ENCODE results near the gene DNAJC7.
A peak's percentile ranks its signal among the peaks of the same experiment; 100 is the strongest.

The DNAJC7 gene

GRCh38 chr17:42010898-42011516 lies 6.2 kb downstream of the DNAJC7 start:
- DNase-seq = no peak

DNA sequence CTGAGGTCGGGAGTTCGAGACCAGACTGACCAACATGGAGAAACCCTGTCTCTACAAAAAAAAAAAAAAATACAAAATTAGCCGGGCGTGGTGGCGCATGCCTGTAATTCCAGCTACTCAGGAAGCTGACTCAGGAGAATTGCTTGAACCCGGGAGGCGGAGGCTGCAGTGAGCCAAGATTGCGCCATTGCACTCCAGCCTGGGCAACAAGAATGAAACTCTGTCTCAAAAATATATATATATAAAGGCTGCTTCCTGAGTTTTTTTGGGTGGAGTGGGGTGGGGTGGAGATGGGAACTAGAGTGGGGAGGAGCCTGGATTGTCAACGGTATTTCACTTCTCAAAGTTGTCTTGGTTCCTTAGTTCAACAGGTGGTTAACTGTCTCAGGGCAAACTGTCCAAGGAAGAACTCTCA lies 7.0 kb downstream of the DNAJC7 start:
- peak; percentile 37 for DNase-seq

GRCh38 chr17:42009170-42009569 lies 8.1 kb downstream of the DNAJC7 start:
- no peak for DNase-seq

DNA sequence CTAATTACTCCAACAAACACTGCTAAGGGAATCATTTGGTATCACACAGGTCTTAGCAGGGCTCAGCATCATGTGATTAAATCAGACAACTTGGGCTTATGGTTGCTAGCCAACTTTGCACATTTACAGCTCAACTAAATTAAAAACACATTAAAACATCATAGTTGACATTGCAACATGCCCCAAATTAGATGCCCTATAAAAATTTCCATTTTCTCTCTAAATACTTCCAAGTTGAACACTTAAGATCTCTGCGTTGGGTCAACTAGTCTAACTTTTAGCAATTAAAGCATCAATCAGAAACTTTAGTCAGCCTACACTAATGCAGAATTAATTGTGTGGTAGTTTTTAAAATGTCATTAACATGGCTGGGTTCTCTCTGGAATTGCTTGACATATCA lies 12.1 kb downstream of the DNAJC7 start:
- DNase-seq = no peak

GRCh38 chr17:42002792-42003301 lies 14.4 kb downstream of the DNAJC7 start:
- DNase-seq = no peak

DNA sequence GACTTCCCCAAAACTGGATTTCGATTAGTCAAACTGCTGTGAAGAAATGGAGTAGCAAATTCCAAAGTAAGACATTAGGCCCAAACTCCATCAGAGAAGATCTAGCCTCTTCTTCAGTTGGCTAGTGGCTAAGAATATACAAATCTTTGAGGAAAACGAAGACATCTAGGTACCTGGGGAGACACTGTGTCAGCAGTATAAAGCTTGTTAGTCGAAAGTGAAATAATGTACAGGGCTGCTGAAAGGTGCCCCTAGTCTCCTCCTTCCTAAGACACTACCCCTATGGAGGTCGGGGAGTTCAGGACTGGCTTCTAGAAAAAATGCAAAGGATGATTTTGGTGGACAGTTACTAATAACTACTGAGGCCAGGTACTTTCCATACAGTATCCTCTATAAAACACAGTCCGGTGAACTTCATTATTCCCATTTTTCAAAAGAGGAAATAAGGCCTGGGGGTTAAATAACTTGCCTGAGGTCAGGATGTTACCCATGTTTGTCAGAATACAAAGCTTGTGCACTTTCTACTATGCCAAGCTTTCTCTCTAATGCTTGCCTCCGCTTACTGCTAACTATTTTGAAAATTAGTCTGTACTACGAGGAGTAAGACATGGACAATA lies 15.0 kb downstream of the DNAJC7 start:
- DNase-seq = no peak

DNA sequence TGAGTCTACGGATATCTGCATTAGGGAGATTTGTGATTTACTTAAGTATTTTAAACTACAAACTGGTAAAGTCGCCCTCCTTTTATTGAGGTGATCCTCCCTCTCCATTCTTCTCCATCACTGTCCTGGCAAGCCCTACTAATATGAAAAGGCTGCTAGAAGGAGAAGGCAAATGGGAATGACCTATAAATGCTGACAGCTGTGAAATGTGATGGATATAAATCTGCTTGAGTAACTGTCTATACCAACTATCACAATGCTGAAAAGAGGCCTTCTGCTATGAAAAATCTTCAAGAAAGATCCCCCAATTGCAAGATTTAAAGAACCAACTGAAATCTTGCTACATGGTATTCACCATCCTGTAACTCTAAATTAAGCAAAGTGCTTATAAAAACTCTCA lies 15.5 kb downstream of the DNAJC7 start:
- no peak for DNase-seq

- DNase-seq = no peak
Measured at GRCh38 chr17:42000413-42001133, 16.7 kb downstream of the DNAJC7 start.

GRCh38 chr17:41998497-41998896 lies 18.7 kb downstream of the DNAJC7 start:
- no peak for DNase-seq

GRCh38 chr17:41996855-41997164 lies 20.4 kb downstream of the DNAJC7 start:
- DNase-seq = no peak

DNA sequence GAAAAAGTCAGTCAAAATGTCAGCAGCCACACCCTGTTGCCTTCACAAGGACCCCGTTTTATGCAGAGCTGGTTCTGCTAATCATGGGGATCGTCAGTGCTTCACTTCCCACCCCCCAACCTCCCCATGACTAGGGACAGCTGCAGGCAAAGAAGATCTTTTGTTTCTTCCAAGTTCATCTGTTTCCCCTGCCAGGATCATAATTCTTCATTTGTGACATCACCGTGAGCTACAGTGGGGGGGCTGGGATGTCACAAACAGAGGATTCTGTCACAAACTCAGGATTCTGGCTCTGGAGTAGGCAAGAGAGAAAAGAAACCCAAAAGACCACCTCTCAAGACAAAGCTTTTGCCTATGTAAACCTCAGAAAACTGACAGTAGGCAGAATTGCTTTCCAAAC lies 24.7 kb downstream of the DNAJC7 start:
- no peak for DNase-seq

GRCh38 chr17:41989702-41990419 lies 27.4 kb downstream of the DNAJC7 start:
- DNase-seq = no peak

DNA sequence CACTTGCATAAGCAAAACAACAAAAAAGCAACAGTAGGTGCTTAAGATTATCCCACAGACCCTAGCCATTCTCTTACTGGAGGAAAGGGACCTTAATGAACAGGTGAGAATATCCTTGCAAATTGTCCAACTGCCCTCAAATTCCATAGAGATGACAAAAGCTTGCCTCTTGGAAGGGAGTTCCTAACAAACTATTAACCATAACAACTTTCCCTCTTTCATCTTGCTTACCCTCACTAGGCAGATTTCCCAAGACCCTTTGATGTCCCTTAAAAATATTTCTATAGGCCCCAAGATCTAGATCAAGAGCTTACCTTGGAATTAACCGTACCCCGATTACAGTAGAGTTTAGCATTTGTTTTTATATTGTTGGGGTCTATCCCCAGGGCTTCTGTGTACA lies 28.8 kb downstream of the DNAJC7 start:
- DNase-seq = no peak

- no peak for DNase-seq
Measured at GRCh38 chr17:41987642-41988041, 29.6 kb downstream of the DNAJC7 start.

- no peak for DNase-seq
Measured at GRCh38 chr17:41986634-41987033, 30.6 kb downstream of the DNAJC7 start.

DNA sequence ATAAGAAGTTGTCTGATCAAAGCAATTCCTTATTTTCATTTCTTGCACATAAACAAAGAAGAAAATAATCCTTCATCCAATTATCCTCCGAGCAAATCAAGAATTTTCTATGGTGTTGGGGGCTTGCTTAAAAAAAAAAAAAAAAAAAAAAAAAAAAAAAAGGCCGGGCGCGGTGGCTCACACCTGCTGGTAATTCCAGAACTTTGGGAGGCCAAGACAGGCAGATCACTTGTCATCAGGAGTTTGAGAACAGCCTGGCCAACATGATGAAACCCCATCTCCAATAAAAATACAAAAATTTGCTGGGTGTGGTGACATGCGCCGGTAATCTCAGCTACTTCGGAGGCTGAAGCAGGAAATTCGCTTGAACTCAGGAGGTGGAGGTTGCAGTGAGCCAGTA lies 31.3 kb downstream of the DNAJC7 start:
- DNase-seq = no peak

GRCh38 chr17:41984454-41984853 lies 32.8 kb downstream of the DNAJC7 start:
- no peak for DNase-seq

DNA sequence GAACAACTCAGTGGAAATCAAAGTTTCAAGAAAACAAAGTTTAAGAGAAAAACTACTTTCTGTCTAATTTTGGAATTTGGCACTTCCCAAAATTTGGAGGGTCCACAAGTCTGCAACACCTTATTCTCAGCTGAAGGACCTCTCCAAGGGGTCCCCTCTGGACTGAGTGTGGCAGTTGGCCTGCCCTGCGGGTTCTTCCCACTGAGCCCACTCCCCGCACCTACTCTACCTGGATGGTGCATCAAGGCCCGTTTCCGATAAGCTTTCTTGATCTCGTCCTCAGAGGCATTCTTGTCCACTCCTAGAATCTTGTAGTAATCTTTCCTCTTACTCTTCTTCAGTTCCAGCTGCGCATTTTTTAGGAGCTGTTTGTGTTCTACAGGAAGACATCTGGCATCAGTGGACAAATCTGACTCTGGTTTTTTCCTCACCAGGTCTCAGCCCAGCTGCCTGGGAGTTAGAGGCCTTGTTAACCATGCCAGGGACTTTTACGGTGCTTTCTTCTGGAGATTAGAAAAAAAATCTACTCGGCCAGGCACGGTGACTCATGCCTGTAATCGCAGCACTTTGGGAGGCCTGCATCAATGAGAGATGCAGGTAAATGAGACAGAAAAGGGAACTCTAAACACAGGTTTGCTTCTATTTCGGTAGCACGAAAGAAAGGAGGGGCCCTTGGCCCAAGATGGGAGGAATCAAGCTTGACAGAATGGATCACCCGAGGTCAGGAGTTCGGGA lies 35.0 kb downstream of the DNAJC7 start:
- DNase-seq = no peak

GRCh38 chr17:41977991-41978390 lies 39.2 kb downstream of the DNAJC7 start:
- no peak for DNase-seq

GRCh38 chr17:41976142-41976768 lies 41.0 kb downstream of the DNAJC7 start:
- DNase-seq = no peak

GRCh38 chr17:41975099-41976083 lies 41.8 kb downstream of the DNAJC7 start:
- DNase-seq = no peak
